T-helper 2 cell treated with Interferon-gamma antibody and Interleukin-4, amounts not matched to agents 5 μg/mL and 100 μg/mL, for 36 hours (primary cell): ENCODE measurements around the gene CDR2.
"Not testable (repeated sequence)": the region's sequence is repeated elsewhere in the genome, so short reads cannot be mapped to it uniquely, and the experiment has no call there.

Experiments
- DNase-seq: peaks from one replicate; pipeline ENCODE4 v3.0.0; 2021; ENCODE audit warnings: low spot score
- H3K27ac Mint-ChIP-seq: one replicate; pipeline ENCODE4 v1.8.0; 2021; ENCODE audit warnings: mild to moderate bottlenecking, mixed read lengths
- H3K27me3 Mint-ChIP-seq: one replicate; pipeline ENCODE4 v1.8.0; 2021; ENCODE audit warnings: low read depth, mixed read lengths
- H3K36me3 Mint-ChIP-seq: one replicate; pipeline ENCODE4 v1.8.0; 2021; ENCODE audit warnings: low read depth, mixed read lengths
- H3K4me1 Mint-ChIP-seq: one replicate; pipeline ENCODE4 v1.8.0; 2021; ENCODE audit warnings: low read depth, mixed read lengths
- H3K4me3 Mint-ChIP-seq: one replicate; pipeline ENCODE4 v1.8.0; 2022; ENCODE audit warnings: mild to moderate bottlenecking, moderate library complexity, mixed read lengths
- H3K9me3 Mint-ChIP-seq: one replicate; pipeline ENCODE4 v1.8.0; 2021; ENCODE audit warnings: mixed read lengths

CDR2 gene

GRCh38 chr16:22306788-22307187 is 67.6 kb downstream of the CDR2 start:
- no peaks in the 10 kb centered on the region for H3K27me3 Mint-ChIP-seq
- H3K4me1 Mint-ChIP-seq = peaks cover 2% of the 10 kb centered on the region
- no peaks in the 10 kb centered on the region for H3K9me3 Mint-ChIP-seq
- no peak overlapping the region for H3K4me3 Mint-ChIP-seq
- H3K36me3 Mint-ChIP-seq = peaks cover 25% of the 10 kb centered on the region
- no peak overlapping the region for H3K27ac Mint-ChIP-seq
- no peak for DNase-seq

- no peak for DNase-seq
- Mint-ChIP-seq H3K4me3 (no peak overlapping the region), H3K36me3 (peaks cover 35% of the 10 kb centered on the region), H3K4me1 (peaks cover 13% of the 10 kb centered on the region), H3K27me3 (no peaks in the 10 kb centered on the region), H3K9me3 (no peaks in the 10 kb centered on the region), H3K27ac (no peak overlapping the region)
These were observed 70.0 kb downstream of the CDR2 start for GRCh38 chr16:22304411-22304810.

- no peak for DNase-seq
- H3K4me3 Mint-ChIP-seq = no peak overlapping the region
- H3K27ac Mint-ChIP-seq = no peak overlapping the region
- no peaks in the 10 kb centered on the region for H3K27me3 Mint-ChIP-seq
- peaks cover 34% of the 10 kb centered on the region for H3K36me3 Mint-ChIP-seq
- no peaks in the 10 kb centered on the region for H3K9me3 Mint-ChIP-seq
- peaks cover 22% of the 10 kb centered on the region for H3K4me1 Mint-ChIP-seq
These were observed 71.5 kb downstream of the CDR2 start for GRCh38 chr16:22302776-22303363.

- H3K4me3 Mint-ChIP-seq, H3K27ac Mint-ChIP-seq, DNase-seq, H3K27me3 Mint-ChIP-seq, H3K9me3 Mint-ChIP-seq: not testable (repeated sequence)
- Mint-ChIP-seq H3K36me3 (peaks cover 36% of the 10 kb centered on the region), H3K4me1 (peaks cover 23% of the 10 kb centered on the region)
These were observed 73.0 kb downstream of the CDR2 start for GRCh38 chr16:22301423-22301822.

GRCh38 chr16:22300427-22301071 is 73.9 kb downstream of the CDR2 start:
- peak; percentile 33 for DNase-seq
- Mint-ChIP-seq H3K4me1 (peaks cover 27% of the 10 kb centered on the region), H3K9me3 (no peaks in the 10 kb centered on the region), H3K27ac (peak overlapping the region; percentile 18), H3K4me3 (peak overlapping the region; percentile 28), H3K36me3 (peaks cover 35% of the 10 kb centered on the region), H3K27me3 (peaks cover 4% of the 10 kb centered on the region)

GRCh38 chr16:22299036-22299435 is 75.4 kb downstream of the CDR2 start:
- Mint-ChIP-seq H3K27ac (peak overlapping the region; percentile 98), H3K36me3 (peaks cover 31% of the 10 kb centered on the region), H3K4me3 (peak overlapping the region; percentile 95), H3K4me1 (peaks cover 27% of the 10 kb centered on the region), H3K9me3 (no peaks in the 10 kb centered on the region), H3K27me3 (peaks cover 4% of the 10 kb centered on the region)
- DNase-seq = no peak

GRCh38 chr16:22297871-22298733 is 76.3 kb downstream of the CDR2 start:
- peaks cover 27% of the 10 kb centered on the region for H3K36me3 Mint-ChIP-seq
- peak overlapping the region; percentile 95 for H3K4me3 Mint-ChIP-seq
- peak overlapping the region; percentile 98 for H3K27ac Mint-ChIP-seq
- H3K27me3 Mint-ChIP-seq = peaks cover 4% of the 10 kb centered on the region
- peak; percentile 78 for DNase-seq
- no peaks in the 10 kb centered on the region for H3K9me3 Mint-ChIP-seq
- peaks cover 27% of the 10 kb centered on the region for H3K4me1 Mint-ChIP-seq

GRCh38 chr16:22297114-22297870 is 77.1 kb downstream of the CDR2 start, which contains the start of gene POLR3E:
TSS of gene POLR3E (plus strand) at chr16:22297409. CDS start at chr16:22302969, 5,560 bp downstream.
- peak; percentile 100 for DNase-seq
- Mint-ChIP-seq H3K4me3 (peak within 1 kb of the TSS; percentile 95), H3K4me1 (peaks cover 27% of the 10 kb centered on the region), H3K36me3 (peaks cover 24% of the 10 kb centered on the region), H3K27ac (peak within 1 kb of the TSS; percentile 98), H3K27me3 (peaks cover 4% of the 10 kb centered on the region), H3K9me3 (no peaks in the 10 kb centered on the region)

GRCh38 chr16:22296225-22297113 is 78.0 kb downstream of the CDR2 start:
- peaks cover 20% of the 10 kb centered on the region for H3K36me3 Mint-ChIP-seq
- H3K27me3 Mint-ChIP-seq = peaks cover 4% of the 10 kb centered on the region
- H3K27ac Mint-ChIP-seq = peak overlapping the region; percentile 98
- H3K4me3 Mint-ChIP-seq = peak overlapping the region; percentile 95
- H3K4me1 Mint-ChIP-seq = peaks cover 25% of the 10 kb centered on the region
- H3K9me3 Mint-ChIP-seq = no peaks in the 10 kb centered on the region
- no peak for DNase-seq
